AG10803 (cell line): ENCODE measurements around the gene PLXDC1.

Experiments
- DNase-seq: peaks from one replicate; pipeline ENCODE4 v3.0.0; 2010; ENCODE audit warnings: low read depth
- H3K4me3 ChIP-seq: 2 replicates; pipeline ENCODE4 v1.5.1; 2011; ENCODE audit warnings: mild to moderate bottlenecking, low read length, control low read depth
- TF ChIP-seq, protein P1 (sequence below): conservative IDR thresholded peaks from 2 replicates; pipeline ENCODE4 v1.5.1; 2011; ENCODE audit warnings: mild to moderate bottlenecking, low read length, control low read depth, inconsistent platforms

PLXDC1 gene

GRCh38 chr17:39165841-39166349 is 14.5 kb upstream of the PLXDC1 start, which contains the start of gene ARL5C:
Gene ARL5C, minus strand, starts transcription at chr17:39166161. Its CDS starts 401 bp downstream, at chr17:39165760.
- TF ChIP-seq, protein P1, sequence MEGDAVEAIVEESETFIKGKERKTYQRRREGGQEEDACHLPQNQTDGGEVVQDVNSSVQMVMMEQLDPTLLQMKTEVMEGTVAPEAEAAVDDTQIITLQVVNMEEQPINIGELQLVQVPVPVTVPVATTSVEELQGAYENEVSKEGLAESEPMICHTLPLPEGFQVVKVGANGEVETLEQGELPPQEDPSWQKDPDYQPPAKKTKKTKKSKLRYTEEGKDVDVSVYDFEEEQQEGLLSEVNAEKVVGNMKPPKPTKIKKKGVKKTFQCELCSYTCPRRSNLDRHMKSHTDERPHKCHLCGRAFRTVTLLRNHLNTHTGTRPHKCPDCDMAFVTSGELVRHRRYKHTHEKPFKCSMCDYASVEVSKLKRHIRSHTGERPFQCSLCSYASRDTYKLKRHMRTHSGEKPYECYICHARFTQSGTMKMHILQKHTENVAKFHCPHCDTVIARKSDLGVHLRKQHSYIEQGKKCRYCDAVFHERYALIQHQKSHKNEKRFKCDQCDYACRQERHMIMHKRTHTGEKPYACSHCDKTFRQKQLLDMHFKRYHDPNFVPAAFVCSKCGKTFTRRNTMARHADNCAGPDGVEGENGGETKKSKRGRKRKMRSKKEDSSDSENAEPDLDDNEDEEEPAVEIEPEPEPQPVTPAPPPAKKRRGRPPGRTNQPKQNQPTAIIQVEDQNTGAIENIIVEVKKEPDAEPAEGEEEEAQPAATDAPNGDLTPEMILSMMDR: no peak
- peak within 1 kb of the TSS; percentile 57 for H3K4me3 ChIP-seq
- DNase-seq: no peak

DNA sequence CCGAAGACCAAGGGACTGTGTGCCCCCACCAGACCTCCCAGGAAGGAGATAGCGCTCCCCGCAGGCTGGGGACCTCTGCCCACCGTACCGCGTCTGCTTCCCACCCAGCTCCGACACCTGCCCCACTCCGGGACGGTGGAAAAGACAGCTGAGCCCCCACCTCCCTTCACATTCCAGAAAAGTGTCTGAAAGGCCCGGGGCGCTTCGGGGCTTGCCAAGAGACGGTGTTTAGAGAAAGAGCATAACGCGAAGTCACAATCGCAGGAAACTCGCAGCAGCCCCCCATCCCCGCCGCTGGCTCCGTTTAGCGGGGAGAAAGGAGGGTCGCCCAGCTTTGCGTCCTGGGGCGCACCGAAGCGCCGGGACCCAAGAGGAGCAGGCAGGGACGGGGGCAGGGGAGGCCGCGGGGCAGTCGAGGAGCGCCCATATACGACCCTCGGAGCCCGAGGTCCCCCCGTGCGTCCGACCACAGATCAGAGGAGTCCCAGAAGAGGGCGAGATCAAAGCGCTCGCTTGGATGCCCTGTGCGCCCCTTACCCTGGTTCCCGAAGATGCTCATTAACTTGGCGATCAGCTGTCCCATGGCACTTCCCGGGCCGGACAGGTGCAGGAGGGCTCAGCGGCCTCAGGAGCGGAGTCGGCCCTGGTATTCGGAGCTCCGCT is 13.9 kb upstream of the PLXDC1 start:
- no peak for DNase-seq
- TF ChIP-seq, protein P1: no peak
- peak overlapping the region; percentile 57 for H3K4me3 ChIP-seq

DNA sequence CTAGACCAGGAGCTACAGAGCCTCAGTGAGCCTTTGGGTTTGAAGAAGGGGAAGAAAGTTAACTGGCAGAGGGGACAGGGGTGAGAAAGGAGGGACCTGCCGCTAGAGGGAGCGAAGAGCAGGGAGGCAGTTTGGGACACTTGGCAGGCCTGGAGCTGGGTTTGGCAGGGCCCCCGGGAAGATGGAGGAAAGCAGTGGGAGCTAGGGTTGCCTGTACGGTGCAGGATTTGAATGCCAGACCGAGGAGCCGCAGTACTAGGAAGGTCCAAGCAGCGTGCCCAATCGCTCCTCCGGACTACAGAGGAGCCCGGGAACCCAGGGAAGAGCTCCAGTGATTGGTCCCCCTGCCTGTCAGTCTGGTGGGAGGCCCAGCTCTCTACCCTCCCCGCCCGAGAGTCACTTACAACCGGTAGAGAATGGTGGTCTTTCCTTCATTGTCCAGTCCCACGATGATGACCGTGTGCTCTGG is 13.3 kb upstream of the PLXDC1 start:
- DNase-seq: peak; percentile 92
- TF ChIP-seq, protein P1: peak; percentile 89
- H3K4me3 ChIP-seq: peak overlapping the region; percentile 57

GRCh38 chr17:39161962-39162361 is 10.5 kb upstream of the PLXDC1 start:
- DNase-seq: no peak
- TF ChIP-seq, protein P1: no peak

DNA sequence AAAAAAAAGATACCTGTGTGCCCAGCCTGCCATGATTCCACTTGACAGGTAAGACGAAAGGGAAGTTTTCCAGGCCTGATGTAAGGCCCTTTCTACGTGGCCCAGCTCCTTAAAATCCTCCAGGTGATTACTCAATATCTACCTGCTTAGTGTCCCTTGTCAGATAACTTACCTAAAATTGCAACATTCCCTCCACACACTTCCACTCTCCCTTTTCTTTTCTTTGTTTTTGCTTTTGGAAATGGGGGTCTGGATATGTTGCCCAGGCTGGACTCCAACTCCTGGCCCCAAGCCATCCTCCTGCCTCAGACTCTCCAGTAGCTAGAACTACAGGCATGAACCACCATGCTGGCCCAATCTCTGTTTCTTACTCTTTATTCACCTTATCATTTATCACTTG is 7.2 kb upstream of the PLXDC1 start:
- no peak overlapping the region for H3K4me3 ChIP-seq
- no peak for DNase-seq
- TF ChIP-seq, protein P1: no peak

More at GRCh38 chr17:39161962-39162361, 10.5 kb upstream of the PLXDC1 start:
- H3K4me3 ChIP-seq: no peak overlapping the region

DNA sequence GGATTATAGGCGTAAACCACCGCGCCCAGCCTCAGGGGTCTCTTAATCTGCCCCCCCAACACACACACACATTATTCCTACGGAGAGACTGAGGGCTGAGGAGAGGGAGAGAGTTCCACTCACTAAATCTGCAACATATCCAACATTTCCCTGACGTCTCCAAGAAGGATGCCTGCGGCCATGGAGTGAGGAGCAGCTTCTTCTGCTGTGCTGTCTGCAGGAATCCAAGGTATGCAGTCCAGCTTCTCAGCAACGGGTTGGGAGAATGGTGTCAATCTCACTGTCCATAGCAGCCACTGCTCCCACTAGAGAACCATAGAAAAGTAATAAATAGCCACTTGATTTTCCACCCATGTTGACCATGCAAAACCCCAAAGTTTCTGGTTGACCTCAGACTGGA is 5.1 kb upstream of the PLXDC1 start:
- TF ChIP-seq, protein P1: no peak
- no peak for DNase-seq
- H3K4me3 ChIP-seq: no peak overlapping the region

DNA sequence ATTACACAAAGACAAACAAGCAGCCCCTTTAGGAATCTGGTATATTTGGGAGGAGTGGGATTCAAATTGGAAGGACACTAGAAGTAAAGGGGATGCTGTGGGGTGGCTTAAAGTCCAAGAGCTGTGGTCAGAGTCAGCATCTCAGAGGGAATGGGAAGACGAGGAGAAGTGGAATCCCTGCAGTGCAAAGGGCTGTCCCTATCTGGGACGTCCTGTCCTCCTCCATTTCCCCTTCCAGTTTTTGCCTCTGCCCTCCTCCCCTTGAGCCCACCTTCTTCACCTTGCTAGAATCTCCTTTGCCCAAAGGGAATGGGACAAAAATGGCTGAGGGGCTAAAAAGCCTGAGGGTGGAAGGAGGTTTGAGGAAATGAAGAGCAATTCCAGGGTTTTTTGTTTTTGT is 4.2 kb upstream of the PLXDC1 start:
- DNase-seq: no peak
- no peak overlapping the region for H3K4me3 ChIP-seq
- TF ChIP-seq, protein P1: no peak
